Ascending aorta (tissue), 2 donors: ENCODE measurements around the gene AFG3L2. TPM values are rescaled to one million over a fixed set of nuclear protein-coding genes. Genes with fewer than 3 reads are reported as not detected.
A peak's percentile ranks its signal among the peaks of the same experiment; 100 is the strongest.

ENCODE experiments used
- DNase-seq, 2 donors: peaks; one replicate each; pipeline ENCODE4 v3.0.0-alpha.2; 2019; ENCODE audit warnings: low spot score in 2 of 2
- H3K27ac ChIP-seq, 2 donors: fragments of 200-600 bp; sonication (generic); one replicate each; pipeline ENCODE4 v1.5.1; 2016 to 2017; ENCODE audit warnings: mild to moderate bottlenecking in 1 of 2
- H3K27me3 ChIP-seq: fragments of 200-600 bp; sonication (generic); one replicate; pipeline ENCODE4 v1.5.1; 2017
- H3K36me3 ChIP-seq, 2 donors: fragments of 200-600 bp; sonication (generic); one replicate each; pipeline ENCODE4 v1.5.1; 2016
- H3K4me1 ChIP-seq, 2 donors: fragments of 200-600 bp; sonication (generic); one replicate each; pipeline ENCODE4 v1.5.1; 2016 to 2017; ENCODE audit warnings: mild to moderate bottlenecking in 1 of 2
- H3K4me3 ChIP-seq, 2 donors: fragments of 200-600 bp; sonication (generic); one replicate each; pipeline ENCODE4 v1.5.1; 2016 to 2017; ENCODE audit warnings: mild to moderate bottlenecking in 1 of 2
- H3K9me3 ChIP-seq, 2 donors: fragments of 200-600 bp; sonication (generic); one replicate each; pipeline ENCODE4 v1.5.1; 2016
- CTCF ChIP-seq, 3 experiments: fragments of 200-600 bp in 2 of 3; fragments of 450-650 bp in 1 of 3; sonication (generic) in 2 of 3; IDR thresholded peaks; one replicate each; pipeline ENCODE4 v1.5.1; 2016 to 2019; ENCODE audit warnings: antibody characterized with exemption in 3 of 3, mild to moderate bottlenecking in 1 of 3, moderate library complexity in 1 of 3
- intact Hi-C: fragments of 100-400 bp; cut with DNase I; formaldehyde crosslinking; loops from one replicate; pipeline ENCODE4 v1.15.1; 2023
- total RNA-seq: library from RNA; depleted of rRNA; stranded (reverse); fragments of >200 nt; gene quantifications from one replicate; pipeline ENCODE4 v1.1.0, GENCODE V29; 2016

The AFG3L2 gene
- total RNA-seq, 1 donor from 2014 or later: 31.5 TPM

- no peak for TF ChIP-seq CTCF (IDR thresholded peaks at IDR 0.05)
- Histone ChIP-seq H3K27ac (peak overlapping the region; percentile 22 to 66), H3K27me3 (no peaks in the 10 kb centered on the region), H3K4me3 (peak overlapping the region in 1 of 2 donors; percentile 9), H3K36me3 (peaks cover 11 to 48% of the 10 kb centered on the region in 2 donors), H3K4me1 (peaks cover 10 to 36% of the 10 kb centered on the region in 2 donors), H3K9me3 (no peaks in the 10 kb centered on the region)
- DNase-seq: no peak
- intact Hi-C loops: loop anchor here (10.0 kb wide), 1 partner anchor 567 kb away; the partner anchor contains the start of gene PTPN2
Observed at GRCh38 chr18:12317664-12318333, 59.2 kb downstream of the AFG3L2 start.

- peaks cover 28 to 51% of the 10 kb centered on the region in 2 donors for H3K36me3 ChIP-seq
- intact Hi-C loops: loop anchor here (10.0 kb wide), 1 partner anchor 569 kb away; the partner anchor contains the start of gene PTPN2
- H3K4me3 ChIP-seq: no peak overlapping the region
- TF ChIP-seq CTCF (IDR thresholded peaks at IDR 0.05): no peak
- H3K27me3 ChIP-seq: no peaks in the 10 kb centered on the region
- H3K27ac ChIP-seq: peak overlapping the region; percentile 60
- DNase-seq: no peak
- H3K9me3 ChIP-seq: peaks cover 5 to 14% of the 10 kb centered on the region in 2 donors
- H3K4me1 ChIP-seq: peaks cover 10 to 38% of the 10 kb centered on the region in 2 donors
Observed at GRCh38 chr18:12315911-12316310, 61.1 kb downstream of the AFG3L2 start.

GRCh38 chr18:12315490-12315889, 61.5 kb downstream of the AFG3L2 start:
- no peak for TF ChIP-seq CTCF (IDR thresholded peaks at IDR 0.05)
- peaks cover 27 to 51% of the 10 kb centered on the region in 2 donors for H3K36me3 ChIP-seq
- H3K4me1 ChIP-seq: peaks cover 10 to 42% of the 10 kb centered on the region in 2 donors
- DNase-seq: no peak
- H3K9me3 ChIP-seq: peaks cover 5 to 14% of the 10 kb centered on the region in 2 donors
- H3K27ac ChIP-seq: peak overlapping the region; percentile 60
- intact Hi-C loops: loop anchor here (10.0 kb wide), 1 partner anchor 569 kb away; the partner anchor contains the start of gene PTPN2
- H3K27me3 ChIP-seq: no peaks in the 10 kb centered on the region
- no peak overlapping the region for H3K4me3 ChIP-seq

- Histone ChIP-seq H3K4me3 (no peak overlapping the region), H3K27ac (peak overlapping the region; percentile 60), H3K4me1 (peaks cover 14 to 46% of the 10 kb centered on the region in 2 donors), H3K9me3 (peaks cover 5 to 14% of the 10 kb centered on the region in 2 donors), H3K36me3 (peaks cover 25 to 53% of the 10 kb centered on the region in 2 donors), H3K27me3 (no peaks in the 10 kb centered on the region)
- no peak for DNase-seq
- no peak for TF ChIP-seq CTCF (IDR thresholded peaks at IDR 0.05)
- intact Hi-C loops: loop anchor here (10.0 kb wide), 1 partner anchor 570 kb away; the partner anchor contains the start of gene PTPN2
Observed at GRCh38 chr18:12314591-12315305, 62.3 kb downstream of the AFG3L2 start.

GRCh38 chr18:12313530-12314245, 63.3 kb downstream of the AFG3L2 start:
- peaks cover 25 to 48% of the 10 kb centered on the region in 2 donors for H3K36me3 ChIP-seq
- TF ChIP-seq CTCF (IDR thresholded peaks at IDR 0.05): no peak
- H3K27ac ChIP-seq: peak overlapping the region; percentile 60
- H3K9me3 ChIP-seq: peaks cover 5 to 14% of the 10 kb centered on the region in 2 donors
- H3K27me3 ChIP-seq: no peaks in the 10 kb centered on the region
- H3K4me1 ChIP-seq: peaks cover 19 to 51% of the 10 kb centered on the region in 2 donors
- no peak overlapping the region for H3K4me3 ChIP-seq
- intact Hi-C loops: loop anchor here (10.0 kb wide), 1 partner anchor 571 kb away; the partner anchor contains the start of gene PTPN2
- DNase-seq: no peak
